Activated CD4-positive, alpha-beta T cell treated with anti-CD3 and anti-CD28 coated beads for 4 hours (primary cell): ENCODE data around the gene MTCL3.
A peak's percentile ranks its signal among the peaks of the same experiment; 100 is the strongest.

Experiments used
- DNase-seq, 2 donors: peaks; one replicate each; pipeline ENCODE4 v3.0.0-alpha.2; 2020

Gene MTCL3

GRCh38 chr6:127518710-127519468 lies at the start of gene MTCL3:
Gene MTCL3 (minus strand): TSS chr6:127519335.
- DNase-seq, result peak; percentile 51 to 58

- no peak for DNase-seq
Observed at GRCh38 chr6:127567476-127567875, 48.3 kb upstream of the MTCL3 start.

GRCh38 chr6:127566651-127567050 lies 47.5 kb upstream of the MTCL3 start:
- no peak for DNase-seq

GRCh38 chr6:127566119-127566518 lies 47.0 kb upstream of the MTCL3 start:
- no peak for DNase-seq

GRCh38 chr6:127564761-127565160 lies 45.6 kb upstream of the MTCL3 start:
- no peak for DNase-seq

- no peak for DNase-seq
Observed at GRCh38 chr6:127561660-127562059, 42.5 kb upstream of the MTCL3 start.

GRCh38 chr6:127554435-127555006 lies 35.4 kb upstream of the MTCL3 start:
- DNase-seq, result no peak

- no peak for DNase-seq
Observed at GRCh38 chr6:127550403-127550802, 31.3 kb upstream of the MTCL3 start.

- no peak for DNase-seq
Observed at GRCh38 chr6:127547904-127548649, 28.9 kb upstream of the MTCL3 start.

GRCh38 chr6:127547215-127547614 lies 28.1 kb upstream of the MTCL3 start:
- DNase-seq, result peak in 1 of 2 donors; percentile 3

- no peak for DNase-seq
Observed at GRCh38 chr6:127539272-127539671, 20.1 kb upstream of the MTCL3 start.

GRCh38 chr6:127538750-127539264 lies 19.7 kb upstream of the MTCL3 start:
- DNase-seq, result no peak

GRCh38 chr6:127533736-127534135 lies 14.6 kb upstream of the MTCL3 start:
- no peak for DNase-seq

GRCh38 chr6:127533011-127533410 lies 13.9 kb upstream of the MTCL3 start:
- DNase-seq, result no peak

GRCh38 chr6:127522714-127523113 lies 3.6 kb upstream of the MTCL3 start:
- no peak for DNase-seq

GRCh38 chr6:127520066-127520465 lies 931 bp upstream of the MTCL3 start:
- no peak for DNase-seq

GRCh38 chr6:127519469-127519785 lies 292 bp upstream of the MTCL3 start:
- no peak for DNase-seq

- DNase-seq, result no peak
Observed at GRCh38 chr6:127518191-127518709, 885 bp downstream of the MTCL3 start.

- no peak for DNase-seq
Observed at GRCh38 chr6:127517693-127518092, 1.4 kb downstream of the MTCL3 start.

- peak; percentile 33 to 48 for DNase-seq
Observed at GRCh38 chr6:127516662-127517273, 2.4 kb downstream of the MTCL3 start.

- peak; percentile 68 to 72 for DNase-seq
Observed at GRCh38 chr6:127515794-127516661, 3.1 kb downstream of the MTCL3 start.

- DNase-seq, result peak; percentile 26 to 27
Observed at GRCh38 chr6:127515234-127515793, 3.8 kb downstream of the MTCL3 start.
